UCSD-AML1 (cell line): Measurements from ENCODE around the gene SNAI1.
A peak's percentile ranks its signal among the peaks of the same experiment; 100 is the strongest.
"Not testable (repeated sequence)": the region's sequence is repeated elsewhere in the genome, so short reads cannot be mapped to it uniquely, and the experiment has no call there.

Experiments
- DNase-seq: peaks from one replicate; lab custom pipeline; 2025; ENCODE audit not compliant: unreplicated experiment; lab: John Stamatoyannopoulos, UW

The SNAI1 gene

GRCh38 chr20:49982346-49983122, at the start of gene SNAI1:
Gene SNAI1 (plus strand): TSS chr20:49982980. CDS start chr20:49983060, 80 bp downstream.
- peak; percentile 87 for DNase-seq

GRCh38 chr20:49935746-49936152, 47.0 kb upstream of the SNAI1 start:
- DNase-seq, result no peak

- peak; percentile 93 for DNase-seq
Observed at GRCh38 chr20:49936153-49937026, 46.4 kb upstream of the SNAI1 start, which contains the start of gene RNF114. Gene RNF114 (plus strand): TSS chr20:49936397. CDS start chr20:49936413, 16 bp downstream.

- no peak for DNase-seq
Observed at GRCh38 chr20:49937027-49937929, 45.5 kb upstream of the SNAI1 start.

- no peak for DNase-seq
Observed at GRCh38 chr20:49938173-49939163, 44.3 kb upstream of the SNAI1 start.

DNA sequence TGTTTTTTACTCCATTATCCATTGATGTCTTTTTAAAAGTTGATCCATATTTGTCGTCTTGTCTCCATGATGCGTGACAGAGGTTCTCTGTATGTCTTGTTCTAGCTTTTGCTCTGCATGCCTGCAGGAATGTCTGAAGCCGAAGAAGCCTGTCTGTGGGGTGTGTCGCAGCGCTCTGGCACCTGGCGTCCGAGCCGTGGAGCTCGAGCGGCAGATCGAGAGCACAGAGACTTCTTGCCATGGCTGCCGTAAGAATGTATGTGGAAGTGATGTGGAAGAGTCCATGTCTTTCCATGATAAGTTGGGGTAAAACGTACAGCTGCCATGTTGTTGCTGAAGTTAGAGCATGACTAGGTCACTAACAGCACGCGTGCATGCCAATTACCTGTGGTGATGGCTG, 41.3 kb upstream of the SNAI1 start:
- DNase-seq, result no peak

- DNase-seq, result no peak
Observed at GRCh38 chr20:49942303-49942702, 40.5 kb upstream of the SNAI1 start.

DNA sequence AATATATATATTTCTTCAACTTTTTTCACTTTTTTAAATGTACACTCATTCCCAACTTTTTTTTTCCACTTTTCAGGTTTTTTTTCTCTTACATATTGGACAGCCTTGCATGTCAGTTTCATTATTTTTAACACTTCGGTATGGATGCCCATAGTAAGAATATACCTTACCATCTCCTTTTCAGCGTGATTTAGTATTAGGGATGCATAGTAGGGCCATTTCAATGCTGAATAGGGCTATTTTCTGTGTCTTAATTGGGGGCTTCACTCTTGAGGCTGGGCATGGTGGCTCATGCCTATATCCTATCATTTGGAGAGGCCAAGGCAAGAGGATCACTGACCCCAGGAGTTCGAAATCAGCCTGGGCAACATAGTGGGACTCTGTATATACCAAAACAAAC, 39.8 kb upstream of the SNAI1 start:
- no peak for DNase-seq

DNA sequence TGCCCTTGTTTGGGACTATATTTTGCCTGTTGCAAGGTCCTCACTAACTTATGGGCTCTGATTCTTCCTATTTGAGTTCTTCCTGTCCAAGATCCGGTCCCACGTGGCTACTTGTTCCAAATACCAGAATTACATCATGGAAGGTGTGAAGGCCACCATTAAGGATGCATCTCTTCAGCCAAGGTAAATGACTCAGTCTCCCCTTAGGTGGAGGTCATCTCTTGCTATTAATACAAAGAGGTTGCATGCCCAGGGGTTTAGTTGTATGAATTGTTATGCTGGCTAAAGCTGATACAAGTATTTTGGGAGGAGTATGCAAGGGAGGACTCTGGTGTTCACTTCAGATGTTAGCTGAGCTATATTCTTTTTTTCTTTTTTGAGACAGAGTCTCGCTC, 37.5 kb upstream of the SNAI1 start:
- no peak for DNase-seq

- DNase-seq, result no peak
Observed at GRCh38 chr20:49945701-49946477, 36.9 kb upstream of the SNAI1 start.

- DNase-seq, result no peak
Observed at GRCh38 chr20:49948178-49948577, 34.6 kb upstream of the SNAI1 start.

GRCh38 chr20:49948809-49949507, 33.8 kb upstream of the SNAI1 start:
- DNase-seq, result no peak

DNA sequence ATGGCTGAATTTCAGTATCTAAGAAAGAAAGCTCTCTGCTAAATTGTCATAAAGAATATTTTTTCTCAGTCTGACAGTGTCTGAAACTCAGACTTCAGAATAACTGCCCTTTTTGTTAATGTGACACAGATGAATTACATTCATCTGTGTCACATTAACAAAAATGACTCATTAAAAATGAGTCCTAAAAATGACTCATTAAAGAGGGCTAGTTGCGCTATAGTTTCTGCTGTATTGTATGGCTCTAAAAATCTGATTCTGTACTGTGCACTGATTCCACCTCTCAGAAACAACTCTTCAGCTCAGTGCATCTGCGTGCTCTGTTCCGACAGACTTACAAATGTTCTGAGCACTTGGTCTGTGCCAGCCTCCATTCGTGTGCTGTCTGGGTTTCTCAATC, 31.6 kb upstream of the SNAI1 start:
- no peak for DNase-seq

DNA sequence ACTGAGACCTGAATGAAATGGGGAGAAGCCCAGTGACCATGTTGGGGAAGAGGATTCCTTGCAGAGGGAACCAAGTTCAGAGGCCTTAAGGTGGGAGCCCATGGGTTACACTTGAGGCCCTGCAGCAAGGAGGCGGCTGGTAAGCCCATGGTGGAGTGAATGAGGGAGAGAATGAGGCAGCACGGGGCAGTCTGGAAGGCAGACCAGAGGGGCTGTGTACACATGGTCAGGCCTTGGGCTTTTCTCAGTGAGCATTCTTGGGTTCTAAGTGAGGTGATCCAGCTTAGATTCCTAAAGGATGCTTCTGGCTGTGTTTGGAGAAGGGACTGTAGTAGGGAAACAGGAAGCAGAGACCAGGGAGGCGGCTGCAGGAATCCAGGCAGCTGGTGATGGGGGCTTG, 27.6 kb upstream of the SNAI1 start:
- no peak for DNase-seq

GRCh38 chr20:49955830-49956396, 26.9 kb upstream of the SNAI1 start:
- not testable (repeated sequence) for DNase-seq

DNA sequence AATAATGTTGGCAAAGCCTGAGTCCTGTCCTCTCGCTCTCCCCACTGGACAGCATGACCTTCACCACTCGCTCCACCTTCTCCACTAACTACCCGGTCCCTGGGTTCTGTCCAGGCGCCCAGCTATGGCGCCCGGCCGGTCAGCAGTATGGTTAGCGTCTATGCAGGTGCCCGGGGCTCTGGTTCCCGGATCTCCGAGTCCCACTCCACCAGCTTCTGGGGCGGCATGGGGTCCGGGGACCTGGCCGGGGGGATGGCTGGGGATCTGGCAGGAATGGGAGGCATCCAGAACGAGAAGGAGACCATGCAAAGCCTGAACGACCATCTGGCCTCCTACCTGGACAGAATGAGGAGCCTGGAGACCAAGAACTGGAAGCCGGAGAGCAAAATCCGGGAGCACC, 26.1 kb upstream of the SNAI1 start:
- DNase-seq, result no peak

DNA sequence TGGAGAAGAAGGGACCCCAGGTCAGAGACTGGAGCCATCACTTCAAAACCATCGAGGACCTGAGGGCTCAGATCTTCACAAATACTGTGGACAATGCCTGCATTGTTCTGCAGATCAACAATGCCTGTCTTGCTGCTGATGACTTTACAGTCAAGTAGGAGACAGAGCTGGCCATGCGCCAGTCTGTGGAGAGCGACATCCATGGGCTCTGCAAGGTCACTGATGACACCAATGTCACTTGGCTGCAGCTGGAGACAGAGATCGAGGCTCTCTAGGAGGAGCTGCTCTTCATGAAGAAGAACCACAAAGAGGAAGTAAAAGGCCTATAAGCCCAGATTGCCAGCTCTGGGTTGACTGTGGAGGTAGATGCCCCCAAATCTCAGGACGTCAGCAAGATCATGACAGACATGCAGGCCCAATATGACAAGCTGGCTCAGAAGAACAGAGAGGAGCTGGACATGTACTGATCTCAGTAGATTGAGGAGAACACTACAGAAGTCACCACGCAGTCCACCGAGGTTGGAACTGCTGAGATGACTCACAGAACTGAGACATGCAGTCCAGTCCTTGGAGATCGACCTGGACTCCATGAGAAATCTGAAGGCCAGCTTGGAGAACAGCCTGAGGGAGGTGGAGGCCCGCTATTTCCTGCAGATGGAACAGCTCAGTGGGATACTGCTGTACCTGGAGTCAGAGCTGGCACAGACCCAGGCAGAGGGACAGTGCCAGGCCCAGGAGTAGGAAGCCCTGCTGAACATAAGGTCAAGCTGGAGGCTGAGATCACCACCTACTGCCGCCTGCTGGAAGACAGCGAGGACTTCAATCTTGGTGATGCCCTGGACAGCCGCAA, 25.5 kb upstream of the SNAI1 start:
- DNase-seq, result not testable (repeated sequence)
